SK-N-SH treated with all-trans-retinoic acid at 6 μM for 48 hours (cell line): ENCODE data around the gene SLC35A2.

Experiments
- ARNTL ChIP-seq: fragments of 450-650 bp; formaldehyde crosslinking; IDR thresholded peaks from 2 replicates; pipeline ENCODE4 v1.5.0; 2020; ENCODE audit warnings: low read depth, mild to moderate bottlenecking, moderate library complexity, borderline replicate concordance
- CSDC2 ChIP-seq: fragments of 250-450 bp; sonication (Bioruptor Pico); IDR thresholded peaks from 2 replicates; pipeline ENCODE4 v1.5.0; 2020; ENCODE audit warnings: mild to moderate bottlenecking, moderate library complexity
- ESRRG ChIP-seq: fragments of 250-450 bp; sonication (Bioruptor Pico); IDR thresholded peaks from 2 replicates; pipeline ENCODE4 v1.6.1; 2021; ENCODE audit warnings: mild to moderate bottlenecking
- ISL1 ChIP-seq: fragments of 250-450 bp; sonication (Bioruptor Pico); IDR thresholded peaks from 2 replicates; pipeline ENCODE4 v2.1.2; 2022; ENCODE audit warnings: mild to moderate bottlenecking, moderate library complexity
- ZFP3 ChIP-seq: fragments of 250-450 bp; sonication (Bioruptor Pico); IDR thresholded peaks from 2 replicates; pipeline ENCODE4 v1.5.0; 2020; ENCODE audit warnings: mild to moderate bottlenecking, moderate library complexity
- ZNF8 ChIP-seq: fragments of 450-650 bp; formaldehyde crosslinking; IDR thresholded peaks from 2 replicates; pipeline ENCODE4 v1.5.0; 2020; ENCODE audit warnings: mild to moderate bottlenecking, moderate library complexity

GRCh38 chrX:48911412-48912182 lies at the start of gene SLC35A2:
- no peak for TF ChIP-seq ZNF8 (CRISPR knock-in tag)
- no peak for TF ChIP-seq CSDC2 (CRISPR knock-in tag)
- TF ChIP-seq ZFP3 (CRISPR knock-in tag): no peak
- no peak for TF ChIP-seq ISL1 (CRISPR knock-in tag)
- no peak for TF ChIP-seq ARNTL (CRISPR knock-in tag)
- no peak for TF ChIP-seq ESRRG (CRISPR knock-in tag)
